Memory B cell (primary cell): ENCODE data around the gene MAD1L1.
"Not testable (repeated sequence)": the region's sequence is repeated elsewhere in the genome, so short reads cannot be mapped to it uniquely, and the experiment has no call there.

ENCODE experiments used
- ATAC-seq: fragments of 150-1000 bp; cut with Tn5 transposase; 2 replicates; pipeline ENCODE4 v1.10.0; 2021; ENCODE audit warnings: low read depth, mild to moderate bottlenecking, moderate library complexity
- DNase-seq, 2 donors: peaks; one replicate each; pipeline ENCODE4 v3.0.0; 2022; ENCODE audit warnings: low spot score in 2 of 2
- H3K27ac Mint-ChIP-seq: one replicate; pipeline ENCODE4 v1.8.0; 2022; ENCODE audit warnings: mild to moderate bottlenecking, moderate library complexity, mixed read lengths
- H3K27me3 Mint-ChIP-seq: one replicate; pipeline ENCODE4 v1.8.0; 2022; ENCODE audit warnings: mixed read lengths
- H3K36me3 Mint-ChIP-seq: one replicate; pipeline ENCODE4 v1.8.0; 2022; ENCODE audit warnings: mild to moderate bottlenecking, mixed read lengths
- H3K4me1 Mint-ChIP-seq: one replicate; pipeline ENCODE4 v1.8.0; 2022; ENCODE audit warnings: mixed read lengths
- H3K4me3 Mint-ChIP-seq: one replicate; pipeline ENCODE4 v1.8.0; 2022; ENCODE audit warnings: mild to moderate bottlenecking, moderate library complexity, mixed read lengths
- H3K9me3 Mint-ChIP-seq: one replicate; pipeline ENCODE4 v1.8.0; 2022; ENCODE audit warnings: mixed read lengths

Gene MAD1L1

DNA sequence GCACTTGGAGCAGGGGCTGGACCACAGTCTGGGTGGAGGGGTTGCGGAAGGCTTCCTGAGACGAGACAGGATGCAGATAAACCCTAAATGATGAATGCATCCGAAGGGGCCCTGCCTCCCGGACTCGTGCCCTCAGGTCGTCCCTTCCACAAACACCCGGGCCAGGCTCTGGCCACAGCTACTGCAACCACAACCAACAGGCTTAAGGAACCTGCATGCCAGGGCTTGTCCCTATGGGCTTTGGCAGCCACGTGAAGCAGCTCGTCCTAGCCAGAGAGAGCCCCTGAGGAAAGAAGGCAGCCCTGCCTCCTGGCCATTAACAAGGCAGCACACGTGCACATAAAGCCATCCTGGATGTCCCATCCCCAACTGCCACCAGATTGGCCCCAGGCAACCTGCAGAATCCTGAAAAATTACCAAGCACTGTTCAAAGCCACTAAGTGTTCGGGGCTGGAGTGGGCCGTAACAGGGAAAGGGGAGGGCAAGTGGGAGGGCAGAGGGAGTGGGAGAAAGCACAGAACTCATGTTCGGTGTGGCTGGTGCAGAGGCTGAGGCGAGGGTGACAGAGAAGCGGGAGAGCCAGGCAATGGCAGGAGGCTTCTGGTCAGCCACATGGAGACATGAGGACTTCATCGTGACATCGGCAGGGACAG is 62.7 kb downstream of the MAD1L1 start:
- Mint-ChIP-seq H3K36me3 (peaks cover 33% of the 10 kb centered on the region), H3K9me3 (no peaks in the 10 kb centered on the region), H3K4me3 (no peak overlapping the region), H3K27ac (no peak overlapping the region), H3K27me3 (no peaks in the 10 kb centered on the region), H3K4me1 (peaks cover 12% of the 10 kb centered on the region)
- ATAC-seq, result no peak
- no peak for DNase-seq

DNA sequence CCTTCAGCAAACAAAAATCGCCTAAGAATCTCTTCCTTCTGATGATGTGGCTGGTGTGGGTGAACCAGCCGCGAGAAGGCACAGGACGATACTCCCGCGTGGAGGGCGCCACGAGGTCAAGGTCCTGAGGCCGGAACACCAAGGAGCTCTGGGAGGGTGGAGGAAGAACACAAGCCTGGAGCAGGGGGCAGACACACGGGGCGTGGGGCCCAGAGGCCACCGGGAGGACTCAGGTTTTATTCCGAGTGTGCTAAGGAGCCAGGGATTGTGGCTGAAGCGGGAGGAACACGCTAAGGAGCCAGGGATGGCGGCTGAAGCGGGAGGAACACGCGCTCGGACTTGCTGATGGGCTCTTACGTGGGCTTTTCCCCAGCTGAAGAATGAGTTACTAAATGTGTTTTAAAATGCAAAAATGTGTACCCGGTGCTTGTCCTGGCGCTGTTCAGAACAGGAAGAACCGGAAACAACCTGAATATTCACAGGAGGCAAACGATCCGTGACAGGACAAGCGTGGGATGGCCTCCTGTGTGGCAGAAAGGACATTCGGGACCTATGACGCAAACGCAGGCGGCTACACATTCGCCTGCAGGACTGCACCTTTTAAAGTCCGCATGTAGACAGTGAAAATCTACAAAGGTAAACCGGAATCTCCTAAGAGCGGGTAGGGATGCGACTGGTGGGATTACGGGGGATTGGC is 64.0 kb downstream of the MAD1L1 start:
- Mint-ChIP-seq H3K9me3 (no peaks in the 10 kb centered on the region), H3K27me3 (no peaks in the 10 kb centered on the region), H3K36me3 (peaks cover 21% of the 10 kb centered on the region), H3K27ac (no peak overlapping the region), H3K4me3 (no peak overlapping the region), H3K4me1 (peaks cover 12% of the 10 kb centered on the region)
- ATAC-seq (no peak), DNase-seq (no peak)

DNA sequence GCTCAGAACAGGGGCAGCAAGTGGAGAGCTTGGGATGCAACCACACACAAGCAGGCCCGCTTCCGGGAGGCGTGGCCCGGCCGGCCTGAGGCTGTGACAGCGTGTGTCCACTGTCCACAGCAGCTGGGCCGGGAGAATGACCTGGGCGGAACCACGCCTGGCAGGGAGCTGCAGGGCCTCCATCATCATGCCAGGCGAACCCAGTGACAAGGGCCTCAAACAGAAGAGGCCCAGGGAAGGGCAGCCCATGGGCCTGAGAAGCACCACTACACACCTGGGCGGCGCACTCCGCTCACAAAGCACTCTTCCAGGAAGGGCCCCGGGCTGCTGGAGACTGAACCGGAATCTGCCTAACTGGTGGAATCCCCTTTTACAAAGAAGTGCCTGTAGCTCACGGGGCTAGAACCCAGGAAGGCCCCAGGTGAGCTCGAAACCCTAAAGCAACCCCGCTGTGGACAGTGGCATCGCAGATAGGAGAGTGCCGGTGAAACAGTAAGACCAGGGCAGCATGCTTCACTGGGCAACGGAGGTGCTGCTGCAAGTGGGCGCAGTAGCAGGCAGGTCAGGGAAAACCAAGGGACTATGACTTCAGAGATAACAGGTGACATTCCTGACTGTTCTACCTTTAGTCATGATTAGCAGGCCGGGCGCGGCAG is 66.0 kb downstream of the MAD1L1 start:
- Mint-ChIP-seq H3K4me1 (peaks cover 12% of the 10 kb centered on the region), H3K4me3 (no peak overlapping the region), H3K27me3 (no peaks in the 10 kb centered on the region), H3K27ac (no peak overlapping the region), H3K36me3 (peaks cover 13% of the 10 kb centered on the region), H3K9me3 (no peaks in the 10 kb centered on the region)
- no peak for DNase-seq
- ATAC-seq, result no peak

GRCh38 chr7:2165610-2166594 is 66.8 kb downstream of the MAD1L1 start:
- Mint-ChIP-seq H3K27me3 (no peaks in the 10 kb centered on the region), H3K9me3 (no peaks in the 10 kb centered on the region), H3K4me1 (peaks cover 10% of the 10 kb centered on the region), H3K4me3 (peak overlapping the region; percentile 39), H3K27ac (no peak overlapping the region), H3K36me3 (peaks cover 13% of the 10 kb centered on the region)
- DNase-seq (peak in 1 of 2 donors; percentile 13), ATAC-seq (peak; percentile 97)

GRCh38 chr7:2165239-2165609 is 67.5 kb downstream of the MAD1L1 start:
- DNase-seq (no peak), ATAC-seq (no peak)
- peaks cover 10% of the 10 kb centered on the region for H3K36me3 Mint-ChIP-seq
- peak overlapping the region; percentile 39 for H3K4me3 Mint-ChIP-seq
- H3K27ac Mint-ChIP-seq, result no peak overlapping the region
- peaks cover 10% of the 10 kb centered on the region for H3K4me1 Mint-ChIP-seq
- no peaks in the 10 kb centered on the region for H3K27me3 Mint-ChIP-seq
- H3K9me3 Mint-ChIP-seq, result no peaks in the 10 kb centered on the region

- H3K9me3 Mint-ChIP-seq, result no peaks in the 10 kb centered on the region
- ATAC-seq (no peak), DNase-seq (no peak)
- H3K27me3 Mint-ChIP-seq, result no peaks in the 10 kb centered on the region
- peaks cover 10% of the 10 kb centered on the region for H3K4me1 Mint-ChIP-seq
- H3K4me3 Mint-ChIP-seq, result no peak overlapping the region
- H3K36me3 Mint-ChIP-seq, result peaks cover 9% of the 10 kb centered on the region
- no peak overlapping the region for H3K27ac Mint-ChIP-seq
Measured at GRCh38 chr7:2164646-2165045, 68.1 kb downstream of the MAD1L1 start.

GRCh38 chr7:2163600-2164555 is 68.9 kb downstream of the MAD1L1 start:
- no peak for DNase-seq
- no peaks in the 10 kb centered on the region for H3K27me3 Mint-ChIP-seq
- no peak overlapping the region for H3K4me3 Mint-ChIP-seq
- H3K36me3 Mint-ChIP-seq, result peaks cover 9% of the 10 kb centered on the region
- no peak for ATAC-seq
- no peak overlapping the region for H3K27ac Mint-ChIP-seq
- no peaks in the 10 kb centered on the region for H3K9me3 Mint-ChIP-seq
- H3K4me1 Mint-ChIP-seq, result peaks cover 11% of the 10 kb centered on the region

DNA sequence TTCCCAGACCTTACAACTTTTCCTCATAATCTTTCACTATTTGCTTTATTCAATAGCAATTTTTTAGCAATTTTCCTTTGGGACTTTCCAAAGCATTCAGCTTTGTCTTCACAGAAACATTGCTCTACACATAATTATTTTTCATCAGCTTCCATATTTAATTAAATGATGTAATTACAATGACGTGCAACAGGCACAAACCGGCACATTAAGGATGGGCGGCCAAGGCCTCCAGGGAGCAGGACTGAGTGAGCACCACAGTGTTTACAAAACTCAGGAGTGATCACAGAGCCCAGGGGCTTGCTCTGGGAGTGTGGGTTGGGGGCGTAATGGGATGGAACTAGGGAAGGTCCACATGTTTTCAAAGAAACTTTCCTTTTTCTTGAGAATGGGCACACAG is 69.8 kb downstream of the MAD1L1 start:
- H3K4me1 Mint-ChIP-seq, result peaks cover 11% of the 10 kb centered on the region
- H3K4me3 Mint-ChIP-seq, result no peak overlapping the region
- no peaks in the 10 kb centered on the region for H3K9me3 Mint-ChIP-seq
- H3K36me3 Mint-ChIP-seq, result peaks cover 4% of the 10 kb centered on the region
- H3K27ac Mint-ChIP-seq, result no peak overlapping the region
- no peak for DNase-seq
- ATAC-seq, result no peak
- no peaks in the 10 kb centered on the region for H3K27me3 Mint-ChIP-seq

- H3K27ac Mint-ChIP-seq, H3K36me3 Mint-ChIP-seq, H3K27me3 Mint-ChIP-seq, H3K9me3 Mint-ChIP-seq, ATAC-seq, DNase-seq, H3K4me3 Mint-ChIP-seq: not testable (repeated sequence)
- peaks cover 11% of the 10 kb centered on the region for H3K4me1 Mint-ChIP-seq
Measured at GRCh38 chr7:2162004-2162902, 70.5 kb downstream of the MAD1L1 start.

GRCh38 chr7:2159176-2159520 is 73.6 kb downstream of the MAD1L1 start:
- no peak for DNase-seq
- Mint-ChIP-seq H3K9me3 (no peaks in the 10 kb centered on the region), H3K27me3 (no peaks in the 10 kb centered on the region), H3K27ac (no peak overlapping the region), H3K4me3 (no peak overlapping the region), H3K36me3 (peaks cover under 1% of the 10 kb centered on the region), H3K4me1 (peaks cover 3% of the 10 kb centered on the region)
- no peak for ATAC-seq

DNA sequence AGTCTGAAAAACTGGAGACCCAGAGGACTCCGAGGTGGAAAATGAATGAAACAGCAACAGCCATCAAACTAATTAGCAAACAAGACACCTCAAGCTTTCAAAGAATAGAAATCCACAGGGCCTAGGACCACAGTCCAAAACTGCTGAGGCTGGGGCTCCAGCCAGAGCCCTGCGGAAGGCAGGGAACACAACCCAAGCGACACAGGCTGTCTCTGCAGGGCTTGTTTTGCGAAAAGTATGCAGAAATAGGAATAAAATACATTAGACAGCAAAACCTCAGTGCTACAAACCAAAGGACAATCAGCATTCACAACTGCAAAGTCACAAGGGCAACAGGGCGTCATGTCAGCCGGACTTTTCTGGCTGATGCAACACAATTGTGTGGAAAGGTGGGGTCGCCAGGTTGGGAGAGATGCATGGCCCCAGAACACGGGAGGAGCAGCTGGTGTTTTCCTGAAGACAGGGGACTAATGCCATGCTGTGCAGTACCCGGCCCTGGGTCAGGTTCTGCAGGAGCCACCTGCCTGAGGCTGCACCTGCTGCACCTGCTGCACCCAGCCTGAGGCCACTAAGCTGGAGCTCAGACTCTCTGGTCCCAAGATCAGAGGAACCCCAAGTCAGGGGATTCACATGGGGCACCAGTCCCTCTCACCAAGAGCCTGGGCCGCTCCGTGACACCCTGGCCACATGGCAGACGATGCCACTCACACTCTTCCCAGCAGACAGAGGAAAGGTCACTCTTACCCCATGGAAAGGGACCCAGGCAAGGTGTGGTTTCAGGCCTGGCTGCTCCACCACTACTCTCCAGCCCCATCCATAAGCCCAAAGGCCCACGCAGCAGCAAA is 74.2 kb downstream of the MAD1L1 start:
- ATAC-seq (no peak), DNase-seq (no peak)
- peaks cover 5% of the 10 kb centered on the region for H3K4me1 Mint-ChIP-seq
- peaks cover 6% of the 10 kb centered on the region for H3K36me3 Mint-ChIP-seq
- no peaks in the 10 kb centered on the region for H3K9me3 Mint-ChIP-seq
- no peak overlapping the region for H3K27ac Mint-ChIP-seq
- no peak overlapping the region for H3K4me3 Mint-ChIP-seq
- H3K27me3 Mint-ChIP-seq, result no peaks in the 10 kb centered on the region
